HepG2 (cell line): Measurements from ENCODE around the gene TMEM87B. TPM values are rescaled to one million over a fixed set of nuclear protein-coding genes. Genes with fewer than 3 reads are reported as not detected.

Source experiments
- DDIT3 ChIP-seq: sonication (generic); formaldehyde crosslinking; IDR thresholded peaks from 2 replicates; pipeline ENCODE4 v1.4.0; 2020; ENCODE audit warnings: mild to moderate bottlenecking, missing genetic modification reagents
- KDM5A ChIP-seq: fragments of 200-600 bp; sonication (generic); IDR thresholded peaks from 2 replicates; pipeline ENCODE4 v1.7.0; 2018; ENCODE audit warnings: antibody characterized with exemption, mild to moderate bottlenecking, low read length, borderline replicate concordance
- REXO4 ChIP-seq: sonication (generic); formaldehyde crosslinking; IDR thresholded peaks from 2 replicates; pipeline ENCODE4 v1.8.0; 2022; ENCODE audit warnings: missing genetic modification reagents, mild to moderate bottlenecking, borderline replicate concordance
- TCF12 ChIP-seq, 2 experiments: fragments of 450-650 bp in 1 of 2; sonication (generic) in 1 of 2; formaldehyde crosslinking in 1 of 2; IDR thresholded peaks; 2 replicates each; pipeline versions ENCODE4 v1.6.1 to v1.8.0; 2017 to 2022; ENCODE audit warnings: antibody characterized with exemption in 1 of 2, mild to moderate bottlenecking in 1 of 2, missing genetic modification reagents in 1 of 2, moderate library complexity in 1 of 2
- TP53 ChIP-seq: sonication (generic); formaldehyde crosslinking; conservative IDR thresholded peaks from 2 replicates; pipeline ENCODE4 v1.4.0; 2020; ENCODE audit warnings: missing genetic modification reagents
- ZNF790 ChIP-seq: sonication (generic); formaldehyde crosslinking; IDR thresholded peaks from 2 replicates; pipeline ENCODE4 v1.8.0; 2022; ENCODE audit warnings: missing genetic modification reagents, mild to moderate bottlenecking, borderline replicate concordance
- polyA plus RNA-seq, 8 experiments: library from polyadenylated mRNA; depleted of rRNA in 3 of 8; stranded (reverse) in 7 of 8; unstranded in 1 of 8; fragments of >200 nt; fragmentation: Illumina TruSeq in 4 of 8; extraction: Trizol in 4 of 8; gene quantifications; 2 replicates each; pipeline versions ENCODE4 v1.2.1 to v1.2.3, GENCODE V29; 2011 to 2016; ENCODE audit warnings: low read depth in 4 of 8, missing spikeins in 1 of 8, mixed read lengths in 1 of 8; ENCODE audit not compliant: insufficient read depth in 1 of 8
- total RNA-seq, 5 experiments: library from RNA; depleted of rRNA; stranded (reverse); fragments of >200 nt; fragmentation: Illumina TruSeq; extraction: Trizol; gene quantifications; 2 replicates each; pipeline ENCODE4 v1.2.3, GENCODE V29; 2016; ENCODE audit warnings: low read depth in 1 of 5
- TF ChIP-seq, protein P1 (sequence below): sonication (generic); formaldehyde crosslinking; IDR thresholded peaks from 2 replicates; pipeline ENCODE4 v1.5.1; 2020; ENCODE audit warnings: mild to moderate bottlenecking, missing genetic modification reagents
- TF ChIP-seq, protein P2 (sequence below): sonication (generic); formaldehyde crosslinking; IDR thresholded peaks from 2 replicates; pipeline ENCODE4 v1.4.0; 2020; ENCODE audit warnings: mild to moderate bottlenecking, missing genetic modification reagents, borderline replicate concordance
- TF ChIP-seq, protein P3 (sequence below): sonication (generic); formaldehyde crosslinking; IDR thresholded peaks from 2 replicates; pipeline ENCODE4 v1.4.0; 2020; ENCODE audit warnings: low read depth, mild to moderate bottlenecking, missing genetic modification reagents

Gene TMEM87B
- total and polyA plus RNA-seq, 2 of the 13 experiments (the other 11 are each of a cell fraction or from before 2014, with no cell fraction given), result 15.1 to 16.2 TPM

GRCh38 chr2:112021781-112022231, 33.3 kb upstream of the TMEM87B start (continued):
- TF ChIP-seq, protein P1, sequence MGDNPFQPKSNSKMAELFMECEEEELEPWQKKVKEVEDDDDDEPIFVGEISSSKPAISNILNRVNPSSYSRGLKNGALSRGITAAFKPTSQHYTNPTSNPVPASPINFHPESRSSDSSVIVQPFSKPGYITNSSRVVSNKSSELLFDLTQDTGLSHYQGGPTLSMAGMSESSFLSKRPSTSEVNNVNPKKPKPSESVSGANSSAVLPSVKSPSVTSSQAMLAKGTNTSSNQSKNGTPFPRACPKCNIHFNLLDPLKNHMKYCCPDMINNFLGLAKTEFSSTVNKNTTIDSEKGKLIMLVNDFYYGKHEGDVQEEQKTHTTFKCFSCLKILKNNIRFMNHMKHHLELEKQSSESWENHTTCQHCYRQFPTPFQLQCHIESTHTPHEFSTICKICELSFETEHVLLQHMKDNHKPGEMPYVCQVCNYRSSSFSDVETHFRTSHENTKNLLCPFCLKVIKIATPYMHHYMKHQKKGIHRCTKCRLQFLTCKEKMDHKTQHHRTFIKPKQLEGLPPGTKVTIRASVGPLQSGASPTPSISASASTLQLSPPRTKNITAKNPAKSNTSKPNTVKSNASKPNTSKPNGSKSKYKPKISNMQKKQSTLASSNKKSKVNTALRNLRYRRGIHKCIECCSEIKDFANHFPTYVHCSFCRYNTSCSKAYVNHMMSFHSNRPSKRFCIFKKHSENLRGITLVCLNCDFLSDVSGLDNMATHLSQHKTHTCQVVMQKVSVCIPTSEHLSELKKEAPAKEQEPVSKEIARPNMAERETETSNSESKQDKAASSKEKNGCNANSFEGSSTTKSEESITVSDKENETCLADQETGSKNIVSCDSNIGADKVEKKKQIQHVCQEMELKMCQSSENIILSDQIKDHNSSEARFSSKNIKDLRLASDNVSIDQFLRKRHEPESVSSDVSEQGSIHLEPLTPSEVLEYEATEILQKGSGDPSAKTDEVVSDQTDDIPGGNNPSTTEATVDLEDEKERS, result no peak
- TF ChIP-seq, protein P2, sequence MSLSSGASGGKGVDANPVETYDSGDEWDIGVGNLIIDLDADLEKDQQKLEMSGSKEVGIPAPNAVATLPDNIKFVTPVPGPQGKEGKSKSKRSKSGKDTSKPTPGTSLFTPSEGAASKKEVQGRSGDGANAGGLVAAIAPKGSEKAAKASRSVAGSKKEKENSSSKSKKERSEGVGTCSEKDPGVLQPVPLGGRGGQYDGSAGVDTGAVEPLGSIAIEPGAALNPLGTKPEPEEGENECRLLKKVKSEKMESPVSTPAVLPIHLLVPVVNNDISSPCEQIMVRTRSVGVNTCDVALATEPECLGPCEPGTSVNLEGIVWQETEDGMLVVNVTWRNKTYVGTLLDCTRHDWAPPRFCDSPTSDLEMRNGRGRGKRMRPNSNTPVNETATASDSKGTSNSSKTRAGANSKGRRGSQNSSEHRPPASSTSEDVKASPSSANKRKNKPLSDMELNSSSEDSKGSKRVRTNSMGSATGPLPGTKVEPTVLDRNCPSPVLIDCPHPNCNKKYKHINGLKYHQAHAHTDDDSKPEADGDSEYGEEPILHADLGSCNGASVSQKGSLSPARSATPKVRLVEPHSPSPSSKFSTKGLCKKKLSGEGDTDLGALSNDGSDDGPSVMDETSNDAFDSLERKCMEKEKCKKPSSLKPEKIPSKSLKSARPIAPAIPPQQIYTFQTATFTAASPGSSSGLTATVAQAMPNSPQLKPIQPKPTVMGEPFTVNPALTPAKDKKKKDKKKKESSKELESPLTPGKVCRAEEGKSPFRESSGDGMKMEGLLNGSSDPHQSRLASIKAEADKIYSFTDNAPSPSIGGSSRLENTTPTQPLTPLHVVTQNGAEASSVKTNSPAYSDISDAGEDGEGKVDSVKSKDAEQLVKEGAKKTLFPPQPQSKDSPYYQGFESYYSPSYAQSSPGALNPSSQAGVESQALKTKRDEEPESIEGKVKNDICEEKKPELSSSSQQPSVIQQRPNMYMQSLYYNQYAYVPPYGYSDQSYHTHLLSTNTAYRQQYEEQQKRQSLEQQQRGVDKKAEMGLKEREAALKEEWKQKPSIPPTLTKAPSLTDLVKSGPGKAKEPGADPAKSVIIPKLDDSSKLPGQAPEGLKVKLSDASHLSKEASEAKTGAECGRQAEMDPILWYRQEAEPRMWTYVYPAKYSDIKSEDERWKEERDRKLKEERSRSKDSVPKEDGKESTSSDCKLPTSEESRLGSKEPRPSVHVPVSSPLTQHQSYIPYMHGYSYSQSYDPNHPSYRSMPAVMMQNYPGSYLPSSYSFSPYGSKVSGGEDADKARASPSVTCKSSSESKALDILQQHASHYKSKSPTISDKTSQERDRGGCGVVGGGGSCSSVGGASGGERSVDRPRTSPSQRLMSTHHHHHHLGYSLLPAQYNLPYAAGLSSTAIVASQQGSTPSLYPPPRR (CRISPR knock-in tag), result no peak
- no peak for TF ChIP-seq TCF12 (IDR thresholded peaks at IDR 0.05)
- TF ChIP-seq TCF12 (CRISPR knock-in tag; IDR thresholded peaks at IDR 0.05), result no peak
- TF ChIP-seq, protein P3, sequence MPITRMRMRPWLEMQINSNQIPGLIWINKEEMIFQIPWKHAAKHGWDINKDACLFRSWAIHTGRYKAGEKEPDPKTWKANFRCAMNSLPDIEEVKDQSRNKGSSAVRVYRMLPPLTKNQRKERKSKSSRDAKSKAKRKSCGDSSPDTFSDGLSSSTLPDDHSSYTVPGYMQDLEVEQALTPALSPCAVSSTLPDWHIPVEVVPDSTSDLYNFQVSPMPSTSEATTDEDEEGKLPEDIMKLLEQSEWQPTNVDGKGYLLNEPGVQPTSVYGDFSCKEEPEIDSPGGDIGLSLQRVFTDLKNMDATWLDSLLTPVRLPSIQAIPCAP (CRISPR knock-in tag), result no peak
- TF ChIP-seq ZNF790 (CRISPR knock-in tag), result no peak
- no peak for TF ChIP-seq KDM5A
- no peak for TF ChIP-seq DDIT3 (CRISPR knock-in tag)
- no peak for TF ChIP-seq TP53 (CRISPR knock-in tag)
- no peak for TF ChIP-seq REXO4 (CRISPR knock-in tag)
